ENCODE results near the gene PLXNA4.

PLXNA4 gene

GRCh38 chr7:132084776-132085388 lies 491.4 kb downstream of the PLXNA4 start:
- no peak for DNase-seq (ENCODE audit: low spot score)

- DNase-seq (ENCODE audit: low spot score), result no peak
Measured at GRCh38 chr7:132083537-132084123, 492.6 kb downstream of the PLXNA4 start.

DNA sequence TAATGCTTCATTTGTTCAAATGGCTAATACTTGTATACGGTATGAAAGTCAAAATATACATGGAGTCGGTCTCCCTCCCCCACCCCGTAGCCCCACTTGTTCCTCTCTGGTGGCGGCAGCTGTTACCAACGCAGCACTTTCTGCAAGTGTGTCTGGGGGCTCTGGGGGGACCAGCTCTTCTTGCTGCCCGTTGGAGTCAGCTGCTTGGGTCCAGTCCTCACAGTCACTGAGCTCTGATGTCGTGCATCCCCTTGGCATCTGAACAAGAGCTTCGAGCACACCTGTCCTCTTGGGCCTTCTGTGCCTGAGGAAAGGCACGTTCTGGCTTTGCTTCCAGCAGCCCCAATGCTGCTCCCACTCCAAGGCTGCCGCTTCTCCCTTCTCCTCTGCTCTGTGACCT lies 493.1 kb downstream of the PLXNA4 start:
- DNase-seq (ENCODE audit: low spot score), result no peak

GRCh38 chr7:132082394-132082793 lies 493.9 kb downstream of the PLXNA4 start:
- no peak for DNase-seq (ENCODE audit: low spot score)

DNA sequence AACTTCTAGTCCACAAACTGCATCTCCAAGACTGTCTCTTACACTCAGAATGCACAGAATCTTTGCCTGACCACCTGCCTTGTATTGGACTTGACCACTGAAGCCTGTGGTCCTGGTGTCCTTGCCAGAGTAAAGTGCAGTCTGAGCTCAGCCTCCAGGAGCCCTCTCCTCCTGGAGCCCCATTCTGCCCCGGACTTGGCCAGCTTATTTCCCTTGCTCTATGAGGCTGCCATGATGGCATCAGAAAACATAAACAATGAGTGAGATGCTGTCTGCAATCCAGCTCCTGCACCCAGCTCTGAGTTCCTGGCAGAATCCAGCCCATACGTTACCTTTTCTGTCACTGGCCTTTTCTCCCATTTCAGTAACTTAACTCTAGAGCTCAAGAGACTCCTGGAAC lies 494.6 kb downstream of the PLXNA4 start:
- no peak for DNase-seq (ENCODE audit: low spot score)

- no peak for DNase-seq (ENCODE audit: low spot score)
Measured at GRCh38 chr7:132080967-132081668, 495.2 kb downstream of the PLXNA4 start.

DNA sequence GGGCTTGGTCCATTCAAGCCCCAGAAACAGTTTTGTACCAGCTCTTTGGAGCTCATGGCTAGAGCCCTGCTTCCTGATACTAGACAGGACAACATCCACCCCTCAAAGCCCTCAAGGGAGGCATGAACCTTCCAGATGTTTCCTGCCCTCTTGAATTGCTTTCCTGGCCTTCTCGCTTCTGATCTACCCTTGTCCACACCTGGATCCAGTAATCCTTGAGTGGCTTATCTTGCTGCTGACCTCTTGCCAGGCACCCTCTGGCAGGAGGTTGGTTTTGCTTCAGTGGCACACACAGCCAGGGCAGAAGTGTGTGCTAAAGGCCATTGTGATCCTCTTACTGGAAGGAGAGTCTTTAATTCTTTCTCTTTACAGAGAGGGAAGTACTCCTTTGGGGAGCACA lies 495.8 kb downstream of the PLXNA4 start:
- no peak for DNase-seq (ENCODE audit: low spot score)

GRCh38 chr7:132078891-132079735 lies 497.2 kb downstream of the PLXNA4 start:
- no peak for DNase-seq (ENCODE audit: low spot score)

GRCh38 chr7:132077971-132078685 lies 498.1 kb downstream of the PLXNA4 start:
- no peak for DNase-seq (ENCODE audit: low spot score)

DNA sequence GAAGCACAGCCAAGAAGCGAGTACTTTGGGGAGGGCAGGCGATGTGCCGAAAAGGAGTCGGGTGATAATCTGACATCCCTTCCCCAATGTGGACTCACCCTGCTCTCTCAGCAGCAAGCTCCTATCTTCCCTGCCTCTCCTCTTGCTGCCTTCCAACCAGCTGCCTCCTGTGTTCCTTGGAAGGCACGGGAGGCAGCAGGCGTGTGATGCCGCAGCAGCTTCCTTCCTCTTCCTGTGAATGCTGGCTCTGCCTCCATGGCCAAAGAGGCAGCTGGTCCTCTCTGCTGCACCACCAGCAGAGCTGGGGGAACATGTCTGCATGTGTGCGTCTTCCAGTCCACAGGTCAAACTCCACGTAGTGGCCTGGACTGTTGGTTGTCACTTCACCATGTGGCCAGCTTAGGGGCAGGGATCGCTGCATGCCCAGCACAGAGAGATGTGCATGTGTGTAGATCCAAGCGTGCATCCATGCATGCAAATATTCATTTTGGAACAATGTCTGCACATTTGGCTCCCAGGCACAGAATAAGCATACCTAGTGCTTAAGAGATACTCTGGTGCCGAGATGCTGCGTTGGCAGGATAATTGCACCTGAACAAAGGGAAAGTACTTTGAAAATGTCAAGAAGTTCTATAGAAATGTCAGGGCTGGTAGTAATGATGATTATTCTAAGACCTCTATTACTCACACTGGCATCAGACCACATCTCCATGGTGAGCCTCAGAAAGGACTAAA lies 499.8 kb downstream of the PLXNA4 start:
- DNase-seq (ENCODE audit: low spot score), result no peak

DNA sequence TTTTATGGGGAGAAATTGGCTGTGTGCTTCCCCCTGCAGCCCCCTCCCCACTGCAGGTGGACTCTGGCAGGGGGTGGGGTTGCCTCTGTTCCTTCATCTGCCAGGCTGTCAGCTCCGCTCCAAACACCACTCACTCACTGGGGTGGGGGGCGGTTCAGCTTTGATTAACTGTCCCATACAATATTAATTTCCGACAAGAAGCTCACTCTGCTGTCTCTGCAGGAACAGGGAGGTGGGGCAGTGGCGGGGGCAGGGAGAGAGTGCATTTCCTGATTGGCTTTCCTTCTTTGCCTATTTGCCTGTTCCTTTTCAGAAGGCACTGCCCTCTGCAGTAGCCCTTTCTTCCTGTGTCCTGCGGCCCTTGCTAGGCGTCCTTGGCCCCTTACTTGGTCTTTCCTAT lies 500.8 kb downstream of the PLXNA4 start:
- DNase-seq (ENCODE audit: low spot score), result no peak

- DNase-seq (ENCODE audit: low spot score), result no peak
Measured at GRCh38 chr7:132073920-132074589, 502.2 kb downstream of the PLXNA4 start.

All from germinal center (tissue), 1 donor.